Neural crest cell (in vitro differentiated cells): Measurements from ENCODE around the gene TRPM2. TPM values are rescaled to one million over a fixed set of nuclear protein-coding genes. Genes with fewer than 3 reads are reported as not detected.

Experiments used
- DNase-seq: peaks from one replicate; pipeline ENCODE4 v3.0.0; 2021; ENCODE audit warnings: low read depth, mixed read lengths, low spot score
- H3K27ac Mint-ChIP-seq: one replicate; pipeline ENCODE4 v1.8.0; 2021; ENCODE audit warnings: mild to moderate bottlenecking, mixed read lengths; ENCODE audit not compliant: unreplicated experiment
- H3K27me3 Mint-ChIP-seq: 2 replicates; pipeline ENCODE4 v1.8.0; 2021; ENCODE audit warnings: low read depth, mild to moderate bottlenecking, mixed read lengths
- H3K36me3 Mint-ChIP-seq: 2 replicates; pipeline ENCODE4 v1.8.0; 2021; ENCODE audit warnings: low read depth, mild to moderate bottlenecking, mixed read lengths
- H3K4me1 Mint-ChIP-seq: 2 replicates; pipeline ENCODE4 v1.8.0; 2021; ENCODE audit warnings: mixed read lengths
- H3K4me3 Mint-ChIP-seq: one replicate; pipeline ENCODE4 v1.8.0; 2021; ENCODE audit warnings: mild to moderate bottlenecking, mixed read lengths
- H3K9me3 Mint-ChIP-seq: 2 replicates; pipeline ENCODE4 v1.8.0; 2021; ENCODE audit warnings: mixed read lengths
- total RNA-seq: library from RNA; stranded (reverse); gene quantifications from 2 replicates; pipeline ENCODE4 v1.2.1, GENCODE V29; 2021
- TF ChIP-seq, protein P1 (sequence below): fragments of 200-600 bp; sonication (generic); conservative IDR thresholded peaks from 2 replicates; pipeline ENCODE4 v1.5.0; 2021; ENCODE audit warnings: antibody characterized with exemption, mild to moderate bottlenecking

TRPM2 gene
- total RNA-seq, 1 donor from 2014 or later: not detected

DNA sequence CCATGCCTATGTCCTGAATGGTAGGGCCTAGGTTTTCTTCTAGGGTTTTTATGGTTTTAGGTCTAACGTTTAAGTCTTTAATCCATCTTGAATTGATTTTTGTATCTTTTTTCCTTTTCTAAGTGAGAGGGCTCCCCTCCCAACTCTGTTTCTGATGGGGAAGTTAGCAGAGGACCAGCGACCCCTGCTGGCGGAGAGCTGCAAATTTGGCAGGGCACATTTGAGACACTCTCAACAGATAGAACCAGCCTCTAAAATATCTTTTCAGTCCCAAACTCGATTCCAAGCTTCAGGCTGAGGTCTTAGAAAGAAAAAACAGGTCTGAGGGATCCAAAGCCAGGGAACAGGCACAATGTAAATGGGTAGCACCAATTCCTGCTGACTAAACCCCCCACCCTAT, 134.4 kb downstream of the TRPM2 start:
- Mint-ChIP-seq H3K27ac (no peak overlapping the region), H3K4me3 (peak overlapping the region; percentile 49), H3K36me3 (peaks cover 25% of the 10 kb centered on the region), H3K9me3 (peaks cover 12% of the 10 kb centered on the region), H3K27me3 (no peaks in the 10 kb centered on the region), H3K4me1 (peaks cover 11% of the 10 kb centered on the region)
- TF ChIP-seq, protein P1, sequence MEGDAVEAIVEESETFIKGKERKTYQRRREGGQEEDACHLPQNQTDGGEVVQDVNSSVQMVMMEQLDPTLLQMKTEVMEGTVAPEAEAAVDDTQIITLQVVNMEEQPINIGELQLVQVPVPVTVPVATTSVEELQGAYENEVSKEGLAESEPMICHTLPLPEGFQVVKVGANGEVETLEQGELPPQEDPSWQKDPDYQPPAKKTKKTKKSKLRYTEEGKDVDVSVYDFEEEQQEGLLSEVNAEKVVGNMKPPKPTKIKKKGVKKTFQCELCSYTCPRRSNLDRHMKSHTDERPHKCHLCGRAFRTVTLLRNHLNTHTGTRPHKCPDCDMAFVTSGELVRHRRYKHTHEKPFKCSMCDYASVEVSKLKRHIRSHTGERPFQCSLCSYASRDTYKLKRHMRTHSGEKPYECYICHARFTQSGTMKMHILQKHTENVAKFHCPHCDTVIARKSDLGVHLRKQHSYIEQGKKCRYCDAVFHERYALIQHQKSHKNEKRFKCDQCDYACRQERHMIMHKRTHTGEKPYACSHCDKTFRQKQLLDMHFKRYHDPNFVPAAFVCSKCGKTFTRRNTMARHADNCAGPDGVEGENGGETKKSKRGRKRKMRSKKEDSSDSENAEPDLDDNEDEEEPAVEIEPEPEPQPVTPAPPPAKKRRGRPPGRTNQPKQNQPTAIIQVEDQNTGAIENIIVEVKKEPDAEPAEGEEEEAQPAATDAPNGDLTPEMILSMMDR: peak; percentile 67
- DNase-seq: peak; percentile 44

DNA sequence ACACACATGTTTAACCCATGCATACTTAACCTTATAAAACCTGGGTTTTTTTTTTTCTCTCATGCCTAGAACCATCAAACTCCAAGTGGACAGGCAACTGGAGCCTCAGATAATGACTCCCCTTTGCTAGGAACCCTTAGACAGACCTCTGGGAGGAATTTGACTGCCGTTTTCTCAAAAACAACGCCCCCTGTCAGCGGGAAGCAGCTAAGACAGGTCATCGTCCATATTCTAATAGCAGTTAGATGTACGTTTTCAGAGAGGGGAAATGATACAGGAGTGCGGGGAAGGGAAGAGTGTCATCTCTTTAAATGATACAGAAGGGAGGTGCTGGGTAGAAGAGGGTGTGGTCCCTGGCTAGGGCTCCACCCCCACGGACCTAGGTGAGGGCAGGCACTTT, 136.5 kb downstream of the TRPM2 start:
- H3K4me1 Mint-ChIP-seq: peaks cover 5% of the 10 kb centered on the region
- no peak overlapping the region for H3K4me3 Mint-ChIP-seq
- no peaks in the 10 kb centered on the region for H3K27me3 Mint-ChIP-seq
- TF ChIP-seq, protein P1: peak; percentile 41
- H3K9me3 Mint-ChIP-seq: peaks cover 15% of the 10 kb centered on the region
- DNase-seq: no peak
- H3K27ac Mint-ChIP-seq: no peak overlapping the region
- peaks cover 32% of the 10 kb centered on the region for H3K36me3 Mint-ChIP-seq

DNA sequence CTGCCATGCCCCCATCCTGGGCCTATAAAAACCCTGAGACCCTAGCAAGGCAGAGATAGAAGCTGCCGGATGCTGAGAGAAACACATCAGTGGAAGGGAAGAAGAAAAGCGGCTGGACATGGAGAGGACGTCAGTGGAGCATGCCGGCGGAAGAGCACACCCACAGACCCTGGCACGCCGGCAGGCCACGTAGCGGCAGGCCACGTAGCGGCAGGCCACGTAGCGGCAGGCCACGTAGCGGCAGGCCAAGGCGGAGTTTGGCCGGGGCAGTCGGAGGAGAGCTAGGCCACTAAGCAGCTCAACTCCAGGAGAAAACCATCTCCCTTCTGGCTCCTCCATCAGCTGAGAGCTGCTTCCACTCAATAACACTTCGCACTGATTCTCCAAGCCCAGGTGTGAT, 137.0 kb downstream of the TRPM2 start:
- Mint-ChIP-seq H3K36me3 (peaks cover 33% of the 10 kb centered on the region), H3K27ac (no peak overlapping the region), H3K9me3 (peaks cover 15% of the 10 kb centered on the region), H3K27me3 (no peaks in the 10 kb centered on the region), H3K4me3 (no peak overlapping the region), H3K4me1 (peaks cover under 1% of the 10 kb centered on the region)
- DNase-seq: no peak
- TF ChIP-seq, protein P1: no peak

DNA sequence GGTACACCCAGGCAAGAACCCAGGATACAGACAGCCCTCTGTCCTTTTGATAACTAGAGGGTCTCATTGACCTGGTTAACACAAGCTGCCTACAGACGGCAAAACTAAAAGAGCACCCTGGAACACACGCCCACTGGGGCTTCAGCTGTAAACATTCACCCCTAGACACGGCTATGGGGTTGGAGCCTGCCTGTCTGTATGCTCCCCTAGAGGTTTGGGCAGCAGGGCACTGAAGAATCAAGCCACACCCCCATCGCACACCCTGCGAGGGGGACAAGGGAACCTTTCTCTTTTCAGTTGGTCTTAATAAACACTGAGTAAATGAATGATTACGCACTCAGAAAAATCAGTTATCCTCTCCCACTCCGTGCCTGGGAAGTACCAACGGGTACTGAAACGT, 137.4 kb downstream of the TRPM2 start:
- Mint-ChIP-seq H3K36me3 (peaks cover 36% of the 10 kb centered on the region), H3K9me3 (peaks cover 15% of the 10 kb centered on the region), H3K4me1 (no peaks in the 10 kb centered on the region), H3K27ac (no peak overlapping the region), H3K27me3 (no peaks in the 10 kb centered on the region), H3K4me3 (no peak overlapping the region)
- no peak for DNase-seq
- TF ChIP-seq, protein P1: no peak

Other genes starting within 250 kb of the TRPM2 start
- gene PWP2, start 246.2 kb upstream of the TRPM2 start, total RNA-seq: 4.0 and 4.1 TPM in 2 replicates
- gene GATD3, start 219.9 kb upstream of the TRPM2 start, total RNA-seq: 13.7 and 17.4 TPM in 2 replicates
- 0.07 and 0.09 TPM in 2 replicates for gene ICOSLG, start 112.7 kb upstream of the TRPM2 start, total RNA-seq
- gene DNMT3L, start 91.7 kb upstream of the TRPM2 start, total RNA-seq: not detected in 2 replicates
- not detected in 2 replicates for gene AIRE, start 67.7 kb upstream of the TRPM2 start, total RNA-seq
- gene PFKL, start 53.6 kb upstream of the TRPM2 start, total RNA-seq: 94.7 and 96.1 TPM in 2 replicates
- gene CFAP410, start 14.2 kb upstream of the TRPM2 start, total RNA-seq: 23.9 and 24.6 TPM in 2 replicates
- 9.6 and 10.1 TPM in 2 replicates for gene LRRC3, start 101.9 kb downstream of the TRPM2 start, total RNA-seq
- gene KRTAP10-1, start 186.6 kb downstream of the TRPM2 start, total RNA-seq: not detected in 2 replicates
- not detected in 2 replicates for gene KRTAP10-2, start 197.9 kb downstream of the TRPM2 start, total RNA-seq
- gene KRTAP10-3, start 205.2 kb downstream of the TRPM2 start, total RNA-seq: not detected in 2 replicates
- gene KRTAP10-4, start 220.1 kb downstream of the TRPM2 start, total RNA-seq: not detected in 2 replicates
- gene KRTAP10-5, start 227.0 kb downstream of the TRPM2 start, total RNA-seq: not detected in 2 replicates
- not detected in 2 replicates for gene KRTAP10-6, start 238.9 kb downstream of the TRPM2 start, total RNA-seq
- not detected in 2 replicates for gene KRTAP10-7, start 247.0 kb downstream of the TRPM2 start, total RNA-seq